GM18858 (cell line): ENCODE data around the gene AASS.

Source experiments
- ATAC-seq: cut with Tn5 transposase; IDR thresholded peaks from one replicate; pipeline ENCODE4 v1.9.1; 2021; ENCODE audit not compliant: unreplicated experiment

The AASS gene

GRCh38 chr7:122123746-122124145 lies 20.3 kb downstream of the AASS start:
- no peak for ATAC-seq

GRCh38 chr7:122118757-122119156 lies 25.3 kb downstream of the AASS start:
- ATAC-seq: no peak

- no peak for ATAC-seq
Observed at GRCh38 chr7:122103064-122103463, 41.0 kb downstream of the AASS start.

GRCh38 chr7:122100021-122100420 lies 44.0 kb downstream of the AASS start:
- no peak for ATAC-seq

GRCh38 chr7:122095642-122096041 lies 48.4 kb downstream of the AASS start:
- no peak for ATAC-seq

- no peak for ATAC-seq
Observed at GRCh38 chr7:122094549-122094948, 49.5 kb downstream of the AASS start.

- peak; percentile 95 for ATAC-seq
Observed at GRCh38 chr7:122092964-122093797, 50.9 kb downstream of the AASS start.

GRCh38 chr7:122082670-122083069 lies 61.4 kb downstream of the AASS start:
- no peak for ATAC-seq

- no peak for ATAC-seq
Observed at GRCh38 chr7:122082160-122082559, 61.9 kb downstream of the AASS start.

GRCh38 chr7:122073635-122074034 lies 70.4 kb downstream of the AASS start:
- no peak for ATAC-seq

- ATAC-seq: no peak
Observed at GRCh38 chr7:122072924-122073599, 71.0 kb downstream of the AASS start.

- no peak for ATAC-seq
Observed at GRCh38 chr7:122072272-122072671, 71.8 kb downstream of the AASS start.

- no peak for ATAC-seq
Observed at GRCh38 chr7:122070834-122071233, 73.2 kb downstream of the AASS start.

- no peak for ATAC-seq
Observed at GRCh38 chr7:122070062-122070461, 74.0 kb downstream of the AASS start.

GRCh38 chr7:122068999-122069398 lies 75.0 kb downstream of the AASS start:
- ATAC-seq: no peak

GRCh38 chr7:122068046-122068445 lies 76.0 kb downstream of the AASS start:
- no peak for ATAC-seq

GRCh38 chr7:122067077-122067476 lies 77.0 kb downstream of the AASS start:
- ATAC-seq: no peak

- ATAC-seq: no peak
Observed at GRCh38 chr7:122064971-122065370, 79.1 kb downstream of the AASS start.

GRCh38 chr7:122063146-122063545 lies 80.9 kb downstream of the AASS start:
- no peak for ATAC-seq

- ATAC-seq: no peak
Observed at GRCh38 chr7:122059542-122059941, 84.5 kb downstream of the AASS start.

- no peak for ATAC-seq
Observed at GRCh38 chr7:122056977-122057376, 87.1 kb downstream of the AASS start.

GRCh38 chr7:122055073-122055472 lies 89.0 kb downstream of the AASS start:
- ATAC-seq: no peak
